Sigmoid colon (tissue), 7 donors: ENCODE results near the gene PLPP3. TPM values are rescaled to one million over a fixed set of nuclear protein-coding genes. Genes with fewer than 3 reads are reported as not detected.

Source experiments
- DNase-seq: peaks from one replicate; pipeline ENCODE4 v3.0.0-alpha.2; 2019
- H3K27ac ChIP-seq, 4 donors: fragments of 200-600 bp; sonication (generic); one replicate each; pipeline ENCODE4 v1.5.1; 2016 to 2019; ENCODE audit warnings: mild to moderate bottlenecking in 1 of 4
- H3K27me3 ChIP-seq, 3 donors: fragments of 200-600 bp; sonication (generic); one replicate each; pipeline ENCODE4 v1.5.1; 2019; ENCODE audit warnings: mild to moderate bottlenecking in 1 of 3
- H3K36me3 ChIP-seq, 4 donors: fragments of 200-600 bp; sonication (generic); one replicate each; pipeline ENCODE4 v1.5.1; 2016 to 2019
- H3K4me1 ChIP-seq, 4 donors: fragments of 200-600 bp; sonication (generic); one replicate each; pipeline ENCODE4 v1.5.1; 2017 to 2019
- H3K4me3 ChIP-seq, 4 donors: fragments of 200-600 bp; sonication (generic); one replicate each; pipeline ENCODE4 v1.5.1; 2017 to 2019; ENCODE audit warnings: mild to moderate bottlenecking in 2 of 4, moderate library complexity in 1 of 4
- H3K9me3 ChIP-seq, 4 donors: fragments of 200-600 bp in 3 of 4; sonication (generic) in 3 of 4; one replicate each; pipeline versions ENCODE4 v1.5.1 to v1.6.1; 2013 to 2019
- EP300 ChIP-seq, 4 donors: sonication (generic); formaldehyde crosslinking; IDR thresholded peaks; one replicate each; pipeline ENCODE4 v1.6.1; 2017; ENCODE audit warnings: antibody characterized with exemption in 4 of 4
- POLR2A ChIP-seq, 2 donors: fragments of 450-650 bp; IDR thresholded peaks; one replicate each; pipeline ENCODE4 v1.6.1; 2016; ENCODE audit warnings: antibody characterized with exemption in 2 of 2, mild to moderate bottlenecking in 2 of 2, moderate library complexity in 2 of 2
- POLR2AphosphoS5 ChIP-seq, 4 donors: sonication (generic); formaldehyde crosslinking; IDR thresholded peaks; one replicate each; pipeline ENCODE4 v1.6.1; 2017; ENCODE audit warnings: antibody characterized with exemption in 4 of 4
- WGBS, 2 donors: extraction: QIAGEN DNeasy Blood & Tissue Kit; methylation state at CpG; one replicate each; pipeline ENCODE4 v1.1.7; 2013; 5-methylcytosine and 5-hydroxymethylcytosine counted together
- intact Hi-C: fragments of 100-400 bp; cut with DNase I; formaldehyde crosslinking; loops from one replicate; pipeline ENCODE4 v1.15.1; 2023
- polyA plus RNA-seq, 3 donors: library from polyadenylated mRNA; stranded (reverse); fragments of 200-250 nt; gene quantifications; one replicate each; pipeline ENCODE4 v1.2.3, GENCODE V29; 2013
- total RNA-seq, 4 donors: library from RNA; depleted of rRNA; stranded (reverse); fragments of >200 nt; gene quantifications; one replicate each; pipeline ENCODE4 v1.1.0, GENCODE V29; 2016
- TF ChIP-seq, protein P1 (sequence below), 4 experiments: fragments of 450-650 bp in 3 of 4; fragments of 200-600 bp in 1 of 4; IDR thresholded peaks; one replicate each; pipeline ENCODE4 v1.5.1; 2016 to 2019; ENCODE audit warnings: antibody characterized with exemption in 4 of 4, mild to moderate bottlenecking in 3 of 4, moderate library complexity in 2 of 4
- donor health status: healthy with polysubstance abuse.
- donor health status: Bipolar disorder and iron deficiency.
- donor health status: healthy.

The PLPP3 gene
- total and polyA plus RNA-seq, 7 donors = 4.9 to 136 (median 92.8) TPM

- H3K36me3 ChIP-seq = peaks cover 0 to 39% (median 7%) of the 10 kb centered on the region in 4 donors
- WGBS, 2 donors = 89 to 93% methylated on average over 3 of the region's 3 CpGs
- H3K4me3 ChIP-seq = no peak overlapping the region
- TF ChIP-seq, protein P1, sequence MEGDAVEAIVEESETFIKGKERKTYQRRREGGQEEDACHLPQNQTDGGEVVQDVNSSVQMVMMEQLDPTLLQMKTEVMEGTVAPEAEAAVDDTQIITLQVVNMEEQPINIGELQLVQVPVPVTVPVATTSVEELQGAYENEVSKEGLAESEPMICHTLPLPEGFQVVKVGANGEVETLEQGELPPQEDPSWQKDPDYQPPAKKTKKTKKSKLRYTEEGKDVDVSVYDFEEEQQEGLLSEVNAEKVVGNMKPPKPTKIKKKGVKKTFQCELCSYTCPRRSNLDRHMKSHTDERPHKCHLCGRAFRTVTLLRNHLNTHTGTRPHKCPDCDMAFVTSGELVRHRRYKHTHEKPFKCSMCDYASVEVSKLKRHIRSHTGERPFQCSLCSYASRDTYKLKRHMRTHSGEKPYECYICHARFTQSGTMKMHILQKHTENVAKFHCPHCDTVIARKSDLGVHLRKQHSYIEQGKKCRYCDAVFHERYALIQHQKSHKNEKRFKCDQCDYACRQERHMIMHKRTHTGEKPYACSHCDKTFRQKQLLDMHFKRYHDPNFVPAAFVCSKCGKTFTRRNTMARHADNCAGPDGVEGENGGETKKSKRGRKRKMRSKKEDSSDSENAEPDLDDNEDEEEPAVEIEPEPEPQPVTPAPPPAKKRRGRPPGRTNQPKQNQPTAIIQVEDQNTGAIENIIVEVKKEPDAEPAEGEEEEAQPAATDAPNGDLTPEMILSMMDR (IDR thresholded peaks at IDR 0.05) = no peak
- TF ChIP-seq POLR2A (IDR thresholded peaks at IDR 0.05) (no peak), POLR2AphosphoS5 (IDR thresholded peaks at IDR 0.05) (no peak), EP300 (IDR thresholded peaks at IDR 0.05) (no peak)
- DNase-seq = no peak
- no peaks in the 10 kb centered on the region for H3K9me3 ChIP-seq
- H3K4me1 ChIP-seq = no peaks in the 10 kb centered on the region
- no peak overlapping the region for H3K27ac ChIP-seq
- no peaks in the 10 kb centered on the region for H3K27me3 ChIP-seq
- intact Hi-C loops = no loop called here
Measured at GRCh38 chr1:56520016-56520601, 59.3 kb downstream of the PLPP3 start.

DNA sequence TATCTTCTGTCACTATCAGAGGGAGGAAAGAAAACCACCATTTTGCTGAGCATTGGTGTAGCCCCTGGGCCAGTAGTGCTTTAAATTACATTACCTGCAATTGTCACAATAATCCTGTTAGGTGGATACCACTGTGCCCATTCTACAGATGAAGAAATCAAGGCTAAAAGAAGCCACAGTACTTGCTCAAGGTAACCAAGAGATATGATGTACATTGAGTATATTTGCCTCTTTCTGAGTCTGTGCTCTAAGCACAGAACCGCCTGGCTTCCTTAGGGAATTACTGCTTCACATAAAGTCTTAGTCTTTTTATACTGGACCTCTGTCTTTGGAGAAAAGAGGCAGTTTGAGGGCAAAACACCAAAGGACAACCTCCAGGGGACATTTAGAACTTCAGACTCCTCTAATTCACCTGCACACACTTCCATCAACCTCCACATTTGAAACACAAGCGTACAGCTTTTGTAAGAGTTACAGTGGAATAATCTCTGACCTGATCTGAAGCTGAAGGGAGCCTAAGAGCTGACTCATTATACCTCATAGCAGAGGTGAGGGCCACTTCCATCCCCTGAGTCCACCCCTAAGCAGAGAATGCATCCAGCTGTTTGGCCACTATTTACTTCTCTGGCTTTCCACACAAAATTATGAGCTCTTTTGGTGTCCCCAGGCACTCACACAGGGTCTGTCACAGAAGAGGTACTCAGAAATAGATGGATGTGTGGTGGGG is 61.8 kb downstream of the PLPP3 start:
- intact Hi-C loops = no loop called here
- TF ChIP-seq EP300 (IDR thresholded peaks at IDR 0.05) = no peak
- TF ChIP-seq POLR2A (IDR thresholded peaks at IDR 0.05) = no peak
- TF ChIP-seq, protein P1 (IDR thresholded peaks at IDR 0.05) = no peak
- no peak for TF ChIP-seq POLR2AphosphoS5 (IDR thresholded peaks at IDR 0.05)
- Histone ChIP-seq H3K27ac (no peak overlapping the region), H3K4me1 (no peaks in the 10 kb centered on the region), H3K9me3 (no peaks in the 10 kb centered on the region), H3K4me3 (no peak overlapping the region), H3K27me3 (no peaks in the 10 kb centered on the region), H3K36me3 (peaks cover 0 to 20% (median 2%) of the 10 kb centered on the region in 4 donors)
- WGBS, 2 donors = 94 to 96% methylated on average over 2 of the region's 2 CpGs
- DNase-seq = no peak

GRCh38 chr1:56516539-56517252 is 62.7 kb downstream of the PLPP3 start:
- Histone ChIP-seq H3K27ac (peak overlapping the region in 1 of 4 donors; percentile 17), H3K4me3 (no peak overlapping the region), H3K4me1 (no peaks in the 10 kb centered on the region), H3K9me3 (no peaks in the 10 kb centered on the region), H3K36me3 (peaks cover 3 to 21% (median 5%) of the 10 kb centered on the region in 4 donors), H3K27me3 (no peaks in the 10 kb centered on the region)
- DNase-seq = no peak
- intact Hi-C loops = no loop called here
- 20 to 45% methylated on average over 7 of the region's 7 CpGs for WGBS, 2 donors
- TF ChIP-seq, protein P1 (IDR thresholded peaks at IDR 0.05) = no peak
- no peak for TF ChIP-seq POLR2A (IDR thresholded peaks at IDR 0.05)
- no peak for TF ChIP-seq POLR2AphosphoS5 (IDR thresholded peaks at IDR 0.05)
- no peak for TF ChIP-seq EP300 (IDR thresholded peaks at IDR 0.05)

GRCh38 chr1:56515898-56516538 is 63.3 kb downstream of the PLPP3 start:
- Histone ChIP-seq H3K27ac (no peak overlapping the region), H3K9me3 (no peaks in the 10 kb centered on the region), H3K36me3 (peaks cover 10 to 28% (median 12%) of the 10 kb centered on the region in 4 donors), H3K4me1 (no peaks in the 10 kb centered on the region), H3K4me3 (no peak overlapping the region), H3K27me3 (no peaks in the 10 kb centered on the region)
- intact Hi-C loops = no loop called here
- TF ChIP-seq POLR2A (IDR thresholded peaks at IDR 0.05) (no peak), POLR2AphosphoS5 (IDR thresholded peaks at IDR 0.05) (no peak), EP300 (IDR thresholded peaks at IDR 0.05) (no peak)
- TF ChIP-seq, protein P1 (IDR thresholded peaks at IDR 0.05) = no peak
- no peak for DNase-seq
- WGBS, 2 donors = 95 to 97% methylated on average over 4 of the region's 4 CpGs
